GM23248 (cell line): ENCODE data around the gene TTLL9.

ENCODE experiments used
- EZH2 ChIP-seq: fragments of 200-600 bp; sonication (generic); IDR thresholded peaks from 2 replicates; pipeline ENCODE4 v1.6.1; 2018; ENCODE audit warnings: antibody characterized with exemption, mild to moderate bottlenecking; ENCODE audit not compliant: insufficient read depth, poor library complexity, severe bottlenecking
- EZH2phosphoT487 ChIP-seq: fragments of 200-600 bp; sonication (generic); IDR thresholded peaks from 2 replicates; pipeline ENCODE4 v1.6.1; 2018; ENCODE audit warnings: antibody characterized with exemption, moderate library complexity, mild to moderate bottlenecking, low read depth; ENCODE audit not compliant: insufficient read depth

- no peak for TF ChIP-seq EZH2
- no peak for TF ChIP-seq EZH2phosphoT487
These were observed 64.1 kb downstream of the TTLL9 start for GRCh38 chr20:31934491-31934890.
